Activated naive CD8-positive, alpha-beta T cell (primary cell): Measurements from ENCODE around the gene LDB3.

Source experiments
- H3K27ac Mint-ChIP-seq: one replicate; pipeline ENCODE4 v1.8.0; 2021; ENCODE audit warnings: mixed read lengths
- H3K27me3 Mint-ChIP-seq: one replicate; pipeline ENCODE4 v1.8.0; 2021; ENCODE audit warnings: mixed read lengths
- H3K36me3 Mint-ChIP-seq: one replicate; pipeline ENCODE4 v1.8.0; 2021; ENCODE audit warnings: mixed read lengths
- H3K4me1 Mint-ChIP-seq: one replicate; pipeline ENCODE4 v1.8.0; 2021; ENCODE audit warnings: low read depth, mixed read lengths
- H3K4me3 Mint-ChIP-seq: one replicate; pipeline ENCODE4 v1.8.0; 2021; ENCODE audit warnings: mild to moderate bottlenecking, mixed read lengths
- H3K9me3 Mint-ChIP-seq: one replicate; pipeline ENCODE4 v1.8.0; 2021; ENCODE audit warnings: low read depth, mixed read lengths

LDB3 gene

GRCh38 chr10:86710987-86711512 is 42.7 kb downstream of the LDB3 start:
- Mint-ChIP-seq H3K4me3 (peak overlapping the region; percentile 91), H3K27ac (peak overlapping the region; percentile 95), H3K36me3 (no peaks in the 10 kb centered on the region), H3K27me3 (no peaks in the 10 kb centered on the region), H3K4me1 (peaks cover 8% of the 10 kb centered on the region), H3K9me3 (no peaks in the 10 kb centered on the region)

DNA sequence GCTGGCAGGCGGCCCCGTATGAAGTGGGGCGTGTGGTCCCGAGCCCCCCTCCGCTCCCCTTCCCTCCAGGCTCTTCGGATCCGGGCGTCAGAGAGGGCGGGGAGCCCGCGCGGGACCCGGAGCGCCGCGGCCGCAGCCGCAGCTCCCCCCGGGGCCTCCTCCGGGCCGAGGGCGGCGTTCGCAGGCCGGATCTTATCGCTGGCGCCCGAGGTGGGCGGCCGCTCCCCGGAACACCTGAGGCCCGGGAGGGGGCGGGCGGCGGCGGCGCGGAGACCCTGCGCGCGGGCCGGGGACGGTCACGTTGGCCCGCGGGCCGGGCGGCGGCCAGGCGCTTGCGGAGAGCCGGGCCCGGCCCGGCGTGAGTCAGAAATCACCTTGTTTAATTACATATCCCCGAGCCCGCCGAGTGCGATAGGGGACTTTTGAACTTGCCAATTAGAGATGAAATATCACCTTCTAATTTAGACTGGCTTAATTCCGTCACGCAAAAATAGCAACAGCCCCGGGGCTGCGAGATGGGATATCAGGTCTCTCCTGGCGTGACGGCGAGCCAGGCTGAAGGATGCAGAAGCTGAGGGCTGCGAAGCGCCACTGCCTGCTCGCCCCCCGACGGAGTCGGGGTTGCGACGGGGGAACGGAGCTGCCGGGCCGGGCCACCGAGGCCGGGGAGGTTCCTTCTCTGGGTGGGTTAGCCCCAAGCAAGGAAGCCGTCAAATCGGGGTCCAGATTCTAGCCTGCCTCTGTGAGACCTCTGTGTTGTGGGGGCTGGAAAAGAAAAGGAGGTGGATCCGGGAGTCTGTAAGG is 43.4 kb downstream of the LDB3 start:
- peak overlapping the region; percentile 90 for H3K27ac Mint-ChIP-seq
- peaks cover 8% of the 10 kb centered on the region for H3K4me1 Mint-ChIP-seq
- H3K9me3 Mint-ChIP-seq: no peaks in the 10 kb centered on the region
- H3K27me3 Mint-ChIP-seq: no peaks in the 10 kb centered on the region
- H3K36me3 Mint-ChIP-seq: no peaks in the 10 kb centered on the region
- H3K4me3 Mint-ChIP-seq: peak overlapping the region; percentile 86

DNA sequence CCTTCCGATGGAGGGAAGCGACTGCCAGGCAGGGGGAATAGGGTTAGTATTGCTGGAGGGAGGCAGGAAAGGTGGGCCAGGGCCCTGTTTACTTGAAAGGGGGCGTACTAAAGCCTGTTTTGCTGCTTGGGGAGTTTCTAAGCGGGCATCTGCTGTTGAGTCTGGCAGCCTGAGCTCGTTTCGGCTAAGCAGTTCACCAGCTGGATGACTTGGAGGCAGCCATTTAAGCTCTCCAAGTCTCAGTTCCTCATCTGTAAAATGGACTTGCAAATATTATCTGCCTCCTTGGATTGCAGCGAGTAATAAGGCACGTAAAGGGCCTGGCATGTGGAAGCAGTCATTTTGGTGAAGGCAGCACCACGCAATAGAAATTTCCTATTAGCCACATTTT is 44.0 kb downstream of the LDB3 start:
- Mint-ChIP-seq H3K36me3 (no peaks in the 10 kb centered on the region), H3K27me3 (no peaks in the 10 kb centered on the region), H3K9me3 (no peaks in the 10 kb centered on the region), H3K4me3 (peak overlapping the region; percentile 86), H3K27ac (peak overlapping the region; percentile 90), H3K4me1 (peaks cover 8% of the 10 kb centered on the region)

- H3K4me3 Mint-ChIP-seq: no peak overlapping the region
- H3K36me3 Mint-ChIP-seq: no peaks in the 10 kb centered on the region
- no peak overlapping the region for H3K27ac Mint-ChIP-seq
- H3K4me1 Mint-ChIP-seq: peaks cover 8% of the 10 kb centered on the region
- H3K9me3 Mint-ChIP-seq: no peaks in the 10 kb centered on the region
- H3K27me3 Mint-ChIP-seq: peaks cover 3% of the 10 kb centered on the region
Measured at GRCh38 chr10:86715156-86715795, 47.0 kb downstream of the LDB3 start.

DNA sequence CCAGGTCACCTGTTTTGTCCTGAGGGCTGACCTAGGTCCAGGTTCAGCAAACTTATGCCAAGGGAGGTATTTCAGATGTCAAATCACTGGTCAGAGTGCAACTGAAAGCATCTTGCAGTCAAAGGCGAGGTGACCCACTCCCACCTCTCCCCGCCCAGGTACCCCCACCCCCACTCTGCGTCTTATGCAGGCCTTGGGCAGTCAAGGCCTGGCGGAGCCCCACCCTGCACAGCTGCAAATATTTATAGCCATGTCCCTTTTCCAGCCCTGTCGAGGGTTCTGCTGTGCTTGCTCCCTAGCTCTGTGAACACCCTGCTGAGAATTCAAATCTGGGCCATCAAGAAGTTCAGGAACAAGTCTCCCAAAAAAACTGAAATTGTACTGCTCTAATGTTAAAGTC is 47.5 kb downstream of the LDB3 start:
- H3K9me3 Mint-ChIP-seq: no peaks in the 10 kb centered on the region
- no peaks in the 10 kb centered on the region for H3K36me3 Mint-ChIP-seq
- peaks cover 4% of the 10 kb centered on the region for H3K4me1 Mint-ChIP-seq

GRCh38 chr10:86716466-86716865 is 48.2 kb downstream of the LDB3 start:
- Mint-ChIP-seq H3K9me3 (no peaks in the 10 kb centered on the region), H3K4me1 (peaks cover 2% of the 10 kb centered on the region), H3K4me3 (no peak overlapping the region), H3K27ac (no peak overlapping the region), H3K27me3 (peaks cover 9% of the 10 kb centered on the region), H3K36me3 (no peaks in the 10 kb centered on the region)

More for the DNA sequence above, 47.5 kb downstream of the LDB3 start:
- H3K4me3 Mint-ChIP-seq: no peak overlapping the region
- H3K27me3 Mint-ChIP-seq: peaks cover 5% of the 10 kb centered on the region
- H3K27ac Mint-ChIP-seq: no peak overlapping the region

DNA sequence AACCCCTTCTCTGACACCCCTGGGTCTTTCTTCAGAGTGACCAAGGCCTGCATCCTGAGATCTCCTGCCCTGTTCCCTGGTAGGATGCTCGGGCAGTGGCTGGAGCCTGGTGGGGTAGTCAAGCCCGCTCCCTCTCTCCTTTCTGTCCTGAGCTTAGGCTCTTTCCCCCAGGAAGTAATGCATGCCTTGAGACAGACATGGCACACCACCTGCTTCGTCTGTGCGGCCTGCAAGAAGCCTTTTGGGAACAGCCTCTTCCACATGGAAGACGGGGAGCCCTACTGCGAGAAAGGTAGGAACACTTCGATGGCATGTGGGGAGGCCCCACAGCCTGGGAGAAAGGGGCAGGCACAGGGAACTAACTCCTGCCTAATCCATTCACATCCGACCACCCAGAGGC is 50.2 kb downstream of the LDB3 start:
- Mint-ChIP-seq H3K4me3 (no peak overlapping the region), H3K27me3 (peaks cover 12% of the 10 kb centered on the region), H3K27ac (no peak overlapping the region), H3K4me1 (peaks cover 5% of the 10 kb centered on the region), H3K9me3 (no peaks in the 10 kb centered on the region), H3K36me3 (no peaks in the 10 kb centered on the region)

DNA sequence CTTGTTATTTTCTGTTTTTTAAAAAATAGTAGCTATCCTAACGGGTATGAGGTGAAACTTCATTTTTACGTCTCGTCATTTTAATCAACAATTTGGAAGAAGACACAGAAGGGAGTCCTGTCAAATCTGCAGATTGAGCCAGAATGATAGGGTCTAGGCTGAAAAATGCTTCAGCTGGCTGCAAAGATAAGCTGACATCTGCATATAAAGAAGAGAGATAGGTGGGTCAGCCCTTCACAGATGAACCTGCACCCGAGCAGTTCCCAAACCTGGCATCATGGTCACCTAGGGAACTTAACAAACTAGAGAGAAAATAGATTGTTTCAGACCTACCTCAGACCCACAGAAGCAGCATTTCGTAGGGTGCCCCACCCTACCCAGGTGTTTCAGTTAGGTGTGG is 52.9 kb downstream of the LDB3 start:
- Mint-ChIP-seq H3K9me3 (no peaks in the 10 kb centered on the region), H3K36me3 (no peaks in the 10 kb centered on the region), H3K27ac (no peak overlapping the region), H3K4me1 (peaks cover 7% of the 10 kb centered on the region), H3K4me3 (no peak overlapping the region), H3K27me3 (peaks cover 12% of the 10 kb centered on the region)

- Mint-ChIP-seq H3K4me1 (peaks cover 7% of the 10 kb centered on the region), H3K27me3 (peaks cover 12% of the 10 kb centered on the region), H3K36me3 (no peaks in the 10 kb centered on the region), H3K27ac (no peak overlapping the region), H3K4me3 (no peak overlapping the region), H3K9me3 (no peaks in the 10 kb centered on the region)
Measured at GRCh38 chr10:86723009-86723408, 54.7 kb downstream of the LDB3 start.

DNA sequence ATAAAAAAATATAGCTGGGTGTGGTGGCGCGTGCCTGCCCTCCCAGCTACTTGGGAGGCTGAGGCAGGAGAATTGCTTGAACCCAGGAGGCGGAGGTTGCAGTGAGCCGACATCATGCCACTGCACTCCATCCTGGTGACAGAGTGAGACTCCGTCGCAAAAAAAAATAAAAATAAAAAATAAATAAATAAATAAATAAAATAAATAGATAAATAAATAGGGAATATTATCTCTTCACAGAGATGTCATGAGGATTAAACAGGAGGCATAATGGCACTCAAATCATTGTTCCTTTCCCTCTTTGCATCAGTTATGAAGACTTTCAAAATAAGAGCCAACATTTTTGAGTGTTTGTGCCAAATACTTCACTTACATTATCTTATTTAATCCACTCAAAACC is 56.1 kb downstream of the LDB3 start:
- no peak overlapping the region for H3K4me3 Mint-ChIP-seq
- peaks cover 12% of the 10 kb centered on the region for H3K27me3 Mint-ChIP-seq
- H3K27ac Mint-ChIP-seq: no peak overlapping the region
- H3K36me3 Mint-ChIP-seq: no peaks in the 10 kb centered on the region
- H3K9me3 Mint-ChIP-seq: no peaks in the 10 kb centered on the region
- H3K4me1 Mint-ChIP-seq: peaks cover 7% of the 10 kb centered on the region

DNA sequence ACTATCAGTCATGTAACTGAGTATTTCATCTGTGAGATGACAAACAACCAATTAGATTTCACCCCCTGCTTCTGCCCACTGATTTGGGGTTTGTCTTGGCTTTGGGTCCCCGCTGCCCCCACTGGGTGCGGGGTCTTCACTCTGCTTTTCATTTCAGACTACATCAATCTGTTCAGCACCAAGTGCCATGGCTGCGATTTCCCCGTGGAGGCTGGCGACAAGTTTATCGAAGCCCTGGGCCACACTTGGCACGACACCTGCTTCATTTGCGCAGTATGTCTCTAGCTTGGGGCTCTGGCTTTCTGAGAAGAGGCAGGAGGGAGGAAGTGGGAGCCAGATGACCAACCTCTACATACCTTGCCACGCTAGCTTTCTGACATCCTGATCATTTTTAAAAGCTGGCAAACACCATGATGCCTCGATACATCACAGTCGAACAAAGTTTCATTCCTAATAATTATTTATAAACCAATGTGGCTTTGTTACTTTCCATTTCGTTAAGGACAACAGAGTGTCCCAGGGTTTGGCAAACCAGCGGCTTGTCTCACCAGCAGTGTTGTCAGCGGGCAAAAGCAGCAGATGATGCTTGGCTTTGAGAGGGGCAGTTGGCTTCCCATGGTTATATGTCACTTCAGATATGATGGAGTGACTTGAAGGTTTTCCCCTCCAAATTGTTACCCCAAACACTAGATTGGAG is 57.8 kb downstream of the LDB3 start:
- H3K9me3 Mint-ChIP-seq: no peaks in the 10 kb centered on the region
- H3K36me3 Mint-ChIP-seq: no peaks in the 10 kb centered on the region
- peaks cover 6% of the 10 kb centered on the region for H3K27me3 Mint-ChIP-seq
- peaks cover 7% of the 10 kb centered on the region for H3K4me1 Mint-ChIP-seq
- H3K4me3 Mint-ChIP-seq: no peak overlapping the region
- H3K27ac Mint-ChIP-seq: no peak overlapping the region

GRCh38 chr10:86726677-86726999 is 58.3 kb downstream of the LDB3 start:
- Mint-ChIP-seq H3K27me3 (peaks cover 3% of the 10 kb centered on the region), H3K27ac (no peak overlapping the region), H3K9me3 (no peaks in the 10 kb centered on the region), H3K4me3 (no peak overlapping the region), H3K36me3 (no peaks in the 10 kb centered on the region), H3K4me1 (peaks cover 7% of the 10 kb centered on the region)

DNA sequence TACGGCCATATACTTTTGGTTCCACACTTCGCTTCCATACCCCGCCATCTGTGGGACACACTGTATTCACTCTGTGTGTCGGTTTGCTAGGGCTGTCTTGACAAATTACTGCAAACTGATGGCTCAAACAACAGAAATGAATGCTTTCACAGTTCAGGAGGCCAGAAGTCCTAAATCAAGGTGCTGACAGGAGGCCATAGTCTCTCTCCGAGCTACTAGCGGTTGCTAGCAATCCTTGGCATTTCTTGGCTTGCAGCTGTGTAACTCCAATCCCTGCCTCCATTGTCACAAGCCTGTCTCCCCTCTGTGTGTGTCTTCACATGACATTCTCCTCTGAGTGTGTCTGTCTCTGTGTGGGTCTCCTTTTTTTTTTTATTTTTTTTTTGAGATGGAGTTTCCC is 59.2 kb downstream of the LDB3 start:
- Mint-ChIP-seq H3K4me3 (no peak overlapping the region), H3K27me3 (no peaks in the 10 kb centered on the region), H3K9me3 (no peaks in the 10 kb centered on the region), H3K36me3 (no peaks in the 10 kb centered on the region), H3K27ac (no peak overlapping the region), H3K4me1 (peaks cover 7% of the 10 kb centered on the region)

- Mint-ChIP-seq H3K36me3 (no peaks in the 10 kb centered on the region), H3K4me3 (no peak overlapping the region), H3K27me3 (no peaks in the 10 kb centered on the region), H3K9me3 (no peaks in the 10 kb centered on the region), H3K4me1 (peaks cover 5% of the 10 kb centered on the region), H3K27ac (no peak overlapping the region)
Measured at GRCh38 chr10:86728056-86728455, 59.7 kb downstream of the LDB3 start.

- H3K9me3 Mint-ChIP-seq: no peaks in the 10 kb centered on the region
- H3K36me3 Mint-ChIP-seq: no peaks in the 10 kb centered on the region
- H3K4me1 Mint-ChIP-seq: no peaks in the 10 kb centered on the region
- H3K27me3 Mint-ChIP-seq: no peaks in the 10 kb centered on the region
- H3K27ac Mint-ChIP-seq: no peak overlapping the region
- no peak overlapping the region for H3K4me3 Mint-ChIP-seq
Measured at GRCh38 chr10:86729677-86730076, 61.4 kb downstream of the LDB3 start.
